Hepatocyte (in vitro differentiated cells): ENCODE measurements around the gene MOCS1. TPM values are rescaled to one million over a fixed set of nuclear protein-coding genes. Genes with fewer than 3 reads are reported as not detected.

Experiments used
- DNase-seq: peaks from one replicate; pipeline ENCODE4 v3.0.0-alpha.2; 2016; ENCODE audit warnings: low spot score
- H2AFZ ChIP-seq: fragments of 200-600 bp; sonication (generic); 2 replicates; pipeline ENCODE4 v1.6.0; 2016; ENCODE audit warnings: antibody characterized with exemption, mild to moderate bottlenecking
- H3K27ac ChIP-seq: fragments of 200-600 bp; sonication (generic); 2 replicates; pipeline ENCODE4 v1.5.1; 2016; ENCODE audit warnings: mild to moderate bottlenecking
- H3K27me3 ChIP-seq: fragments of 200-600 bp; sonication (generic); 2 replicates; pipeline ENCODE4 v1.6.1; 2016
- H3K36me3 ChIP-seq: fragments of 200-600 bp; sonication (generic); replicated peaks from 2 replicates; pipeline ENCODE4 v1.5.1; 2016; ENCODE audit warnings: low read depth; ENCODE audit not compliant: insufficient read depth
- H3K4me1 ChIP-seq: fragments of 200-600 bp; sonication (generic); 2 replicates; pipeline ENCODE4 v1.5.1; 2016; ENCODE audit warnings: mild to moderate bottlenecking, moderate library complexity; ENCODE audit not compliant: insufficient read depth
- H3K4me2 ChIP-seq: fragments of 200-600 bp; sonication (generic); 2 replicates; pipeline ENCODE4 v1.6.0; 2016
- H3K4me3 ChIP-seq: fragments of 200-600 bp; sonication (generic); 2 replicates; pipeline ENCODE4 v1.5.1; 2016; ENCODE audit warnings: mild to moderate bottlenecking
- H3K79me2 ChIP-seq: fragments of 200-600 bp; sonication (generic); 2 replicates; pipeline ENCODE4 v1.6.0; 2017; ENCODE audit warnings: mild to moderate bottlenecking
- H3K9me2 ChIP-seq: fragments of 200-600 bp; sonication (generic); replicated peaks from 2 replicates; pipeline ENCODE4 v1.6.0; 2017; ENCODE audit warnings: mild to moderate bottlenecking; ENCODE audit not compliant: insufficient read depth
- H3K9me3 ChIP-seq: fragments of 200-600 bp; sonication (generic); 2 replicates; pipeline ENCODE4 v1.5.1; 2016; ENCODE audit warnings: low read depth, mild to moderate bottlenecking
- H4K20me1 ChIP-seq: fragments of 200-600 bp; sonication (generic); 2 replicates; pipeline ENCODE4 v1.6.0; 2016; ENCODE audit warnings: mild to moderate bottlenecking; ENCODE audit not compliant: insufficient read depth, poor library complexity, severe bottlenecking
- CTCF ChIP-seq: fragments of 200-600 bp; sonication (generic); IDR thresholded peaks from 2 replicates; pipeline ENCODE4 v1.5.1; 2016; ENCODE audit warnings: antibody characterized with exemption, mild to moderate bottlenecking; ENCODE audit not compliant: poor library complexity
- EZH2 ChIP-seq: fragments of 200-600 bp; sonication (generic); IDR thresholded peaks from 2 replicates; pipeline ENCODE4 v1.6.1; 2016; ENCODE audit warnings: antibody characterized with exemption, mild to moderate bottlenecking, borderline replicate concordance
- EZH2phosphoT487 ChIP-seq: fragments of 200-600 bp; sonication (generic); IDR thresholded peaks from one replicate; pipeline ENCODE4 v1.6.1; 2018; ENCODE audit warnings: antibody characterized with exemption, mild to moderate bottlenecking, low read depth, moderate library complexity; ENCODE audit not compliant: unreplicated experiment, severe bottlenecking
- WGBS: methylation state at CpG from one replicate; pipeline ENCODE4 v1.1.6; 2016; ENCODE audit warnings: low lambda C conversion rate; ENCODE audit errors: missing lambda C conversion rate; 5-methylcytosine and 5-hydroxymethylcytosine counted together
- polyA plus RNA-seq: library from polyadenylated mRNA; unstranded; fragments of >200 nt; fragmentation: Nextera tagmentation; extraction: Ambion mirVana; gene quantifications from 2 replicates; pipeline ENCODE4 v1.2.1, GENCODE V29; 2016
- total RNA-seq: library from RNA; depleted of rRNA; stranded (reverse); fragments of >200 nt; gene quantifications from 2 replicates; pipeline ENCODE4 v1.2.3, GENCODE V29; 2014

Gene MOCS1
- total and polyA plus RNA-seq, 2 experiments from 2014 or later = 10.7 to 13.4 TPM

DNA sequence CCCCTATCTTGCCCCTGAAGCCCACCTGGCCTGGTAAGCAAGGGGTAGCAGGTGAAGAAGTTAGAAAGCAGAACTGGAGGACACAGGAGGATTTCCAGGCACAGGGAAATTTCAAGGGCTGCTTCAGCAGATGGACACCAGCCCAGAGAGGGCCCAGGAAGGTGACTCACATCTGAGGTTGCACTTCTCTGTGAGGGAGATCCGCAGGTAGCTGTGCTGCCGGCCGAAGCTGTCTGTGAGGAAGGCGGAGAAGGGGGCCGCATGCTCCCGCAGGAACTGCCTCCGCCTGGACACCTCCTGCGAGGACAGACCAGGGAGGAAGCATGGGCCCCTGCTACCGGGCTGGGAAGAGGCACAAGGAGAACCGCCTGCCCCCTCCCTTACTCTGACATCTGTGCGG, 7.1 kb downstream of the MOCS1 start:
- H3K27ac ChIP-seq = no peak overlapping the region
- H3K36me3 ChIP-seq = no peaks in the 10 kb centered on the region
- H3K4me1 ChIP-seq = no peaks in the 10 kb centered on the region
- WGBS = 95% methylated on average over 11 of the region's 11 CpGs
- TF ChIP-seq EZH2 (no peak), EZH2phosphoT487 (no peak), CTCF (no peak)
- no peak for DNase-seq
- no peak overlapping the region for H2AFZ ChIP-seq
- H3K9me2 ChIP-seq = no peaks in the 10 kb centered on the region
- H3K4me2 ChIP-seq = no peak overlapping the region
- H3K27me3 ChIP-seq = no peaks in the 10 kb centered on the region
- H4K20me1 ChIP-seq = no peaks in the 10 kb centered on the region
- H3K79me2 ChIP-seq = no peaks in the 10 kb centered on the region
- no peak overlapping the region for H3K4me3 ChIP-seq
- no peaks in the 10 kb centered on the region for H3K9me3 ChIP-seq

DNA sequence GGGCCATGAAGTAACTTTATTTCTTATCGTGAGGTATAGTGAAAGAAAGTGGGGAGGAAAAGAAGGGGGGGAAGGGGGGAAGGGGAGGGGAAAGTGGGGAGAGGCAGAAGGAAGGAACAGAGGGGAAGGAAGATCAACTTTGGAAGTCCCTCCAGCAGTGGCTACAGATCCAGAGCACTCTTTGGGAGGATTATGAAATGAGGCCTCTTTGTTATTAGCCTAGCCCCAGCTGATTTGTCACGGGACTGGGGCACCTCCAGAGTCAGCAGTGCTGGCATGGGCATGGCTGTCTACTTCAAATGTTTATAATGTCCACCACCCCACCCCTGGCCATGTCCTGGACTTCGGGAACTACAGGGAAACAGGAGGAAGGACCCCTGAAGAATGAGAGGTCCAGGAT, 7.6 kb downstream of the MOCS1 start:
- H3K79me2 ChIP-seq = no peaks in the 10 kb centered on the region
- no peaks in the 10 kb centered on the region for H4K20me1 ChIP-seq
- no peaks in the 10 kb centered on the region for H3K9me2 ChIP-seq
- 86% methylated on average over 3 of the region's 3 CpGs for WGBS
- no peaks in the 10 kb centered on the region for H3K36me3 ChIP-seq
- DNase-seq = no peak
- H3K4me1 ChIP-seq = no peaks in the 10 kb centered on the region
- H2AFZ ChIP-seq = no peak overlapping the region
- no peaks in the 10 kb centered on the region for H3K27me3 ChIP-seq
- no peak overlapping the region for H3K4me2 ChIP-seq
- TF ChIP-seq EZH2phosphoT487 = no peak
- TF ChIP-seq EZH2 = no peak
- no peak overlapping the region for H3K4me3 ChIP-seq
- no peak overlapping the region for H3K27ac ChIP-seq
- H3K9me3 ChIP-seq = no peaks in the 10 kb centered on the region

GRCh38 chr6:39925931-39926290, 8.4 kb downstream of the MOCS1 start:
- no peaks in the 10 kb centered on the region for H4K20me1 ChIP-seq
- TF ChIP-seq CTCF = no peak
- no peak for TF ChIP-seq EZH2
- H3K4me2 ChIP-seq = no peak overlapping the region
- no peaks in the 10 kb centered on the region for H3K4me1 ChIP-seq
- no peak overlapping the region for H2AFZ ChIP-seq
- no peak overlapping the region for H3K4me3 ChIP-seq
- H3K36me3 ChIP-seq = no peaks in the 10 kb centered on the region
- H3K9me3 ChIP-seq = no peaks in the 10 kb centered on the region
- H3K9me2 ChIP-seq = no peaks in the 10 kb centered on the region
- no peak for DNase-seq
- 98% methylated on average over 3 of the region's 3 CpGs for WGBS
- no peaks in the 10 kb centered on the region for H3K79me2 ChIP-seq
- H3K27ac ChIP-seq = no peak overlapping the region
- H3K27me3 ChIP-seq = no peaks in the 10 kb centered on the region

- Histone ChIP-seq H3K4me3 (no peak overlapping the region), H3K9me3 (no peaks in the 10 kb centered on the region), H3K4me1 (peaks cover 3% of the 10 kb centered on the region), H4K20me1 (no peaks in the 10 kb centered on the region), H3K27me3 (no peaks in the 10 kb centered on the region), H2AFZ (no peak overlapping the region), H3K9me2 (no peaks in the 10 kb centered on the region), H3K36me3 (no peaks in the 10 kb centered on the region), H3K79me2 (no peaks in the 10 kb centered on the region), H3K4me2 (no peak overlapping the region), H3K27ac (no peak overlapping the region)
- no peak for TF ChIP-seq EZH2
- no peak for TF ChIP-seq EZH2phosphoT487
- TF ChIP-seq CTCF = no peak
- 97% methylated on average over 22 of the region's 22 CpGs for WGBS
- no peak for DNase-seq
These were observed 8.9 kb downstream of the MOCS1 start for GRCh38 chr6:39925191-39925930.
